Neural progenitor cell (in vitro differentiated cells): ENCODE results near the gene BPNT1. TPM values are rescaled to one million over a fixed set of nuclear protein-coding genes. Genes with fewer than 3 reads are reported as not detected.

ENCODE experiments used
- DNase-seq: peaks from one replicate; pipeline ENCODE4 v3.0.0-alpha.2; 2016; ENCODE audit warnings: low spot score
- H2AFZ ChIP-seq: fragments of 200-600 bp; sonication (generic); replicated peaks from 2 replicates; pipeline ENCODE4 v1.6.1; 2016; ENCODE audit warnings: antibody characterized with exemption
- H3F3A ChIP-seq: fragments of 200-600 bp; sonication (generic); 2 replicates; pipeline ENCODE4 v1.6.1; 2016; ENCODE audit warnings: antibody characterized with exemption, low read depth
- H3K27ac ChIP-seq: fragments of 200-600 bp; sonication (generic); 2 replicates; pipeline ENCODE4 v1.5.1; 2016; ENCODE audit warnings: mild to moderate bottlenecking
- H3K27me3 ChIP-seq: fragments of 200-600 bp; sonication (generic); 2 replicates; pipeline ENCODE4 v1.6.1; 2016; ENCODE audit warnings: mild to moderate bottlenecking, moderate library complexity
- H3K36me3 ChIP-seq: fragments of 200-600 bp; sonication (generic); 2 replicates; pipeline ENCODE4 v1.5.1; 2016
- H3K4me1 ChIP-seq: fragments of 200-600 bp; sonication (generic); 2 replicates; pipeline ENCODE4 v1.6.1; 2016; ENCODE audit warnings: mixed run types
- H3K4me2 ChIP-seq: fragments of 200-600 bp; sonication (generic); 2 replicates; pipeline ENCODE4 v1.6.1; 2016
- H3K4me3 ChIP-seq: fragments of 200-600 bp; sonication (generic); 2 replicates; pipeline ENCODE4 v1.5.1; 2016
- H3K79me2 ChIP-seq: fragments of 200-600 bp; sonication (generic); 2 replicates; pipeline ENCODE4 v1.6.1; 2016; ENCODE audit warnings: low read depth
- H3K9ac ChIP-seq: fragments of 200-600 bp; sonication (generic); 2 replicates; pipeline ENCODE4 v1.6.1; 2016
- H3K9me3 ChIP-seq: fragments of 200-600 bp; sonication (generic); 2 replicates; pipeline ENCODE4 v1.5.1; 2016; ENCODE audit warnings: low read depth
- H4K20me1 ChIP-seq: fragments of 200-600 bp; sonication (generic); 2 replicates; pipeline ENCODE4 v1.6.1; 2016; ENCODE audit warnings: low read depth
- H3K27ac Mint-ChIP-seq: 3 replicates; pipeline ENCODE4 v1.8.0; 2021; ENCODE audit warnings: mixed read lengths
- H3K27me3 Mint-ChIP-seq: 2 replicates; pipeline ENCODE4 v1.8.0; 2022; ENCODE audit warnings: low read depth, mild to moderate bottlenecking, inconsistent platforms, moderate library complexity, mixed read lengths; ENCODE audit not compliant: insufficient read depth
- H3K36me3 Mint-ChIP-seq: 3 replicates; pipeline ENCODE4 v1.8.0; 2021; ENCODE audit warnings: mixed read lengths
- H3K4me1 Mint-ChIP-seq: 3 replicates; pipeline ENCODE4 v1.8.0; 2021; ENCODE audit warnings: mixed read lengths
- H3K4me3 Mint-ChIP-seq: 3 replicates; pipeline ENCODE4 v1.8.0; 2021; ENCODE audit warnings: mild to moderate bottlenecking, moderate library complexity, mixed read lengths
- H3K9me3 Mint-ChIP-seq: 3 replicates; pipeline ENCODE4 v1.8.0; 2020; ENCODE audit warnings: mixed read lengths
- CTCF ChIP-seq: fragments of 200-600 bp; sonication (generic); IDR thresholded peaks from 2 replicates; pipeline ENCODE4 v1.5.1; 2017; ENCODE audit warnings: antibody characterized with exemption, mild to moderate bottlenecking
- EZH2 ChIP-seq: fragments of 200-600 bp; sonication (generic); IDR thresholded peaks from 2 replicates; pipeline ENCODE4 v1.6.1; 2017; ENCODE audit warnings: antibody characterized with exemption, mild to moderate bottlenecking, moderate library complexity
- EZH2phosphoT487 ChIP-seq: fragments of 200-600 bp; sonication (generic); IDR thresholded peaks from 2 replicates; pipeline ENCODE4 v1.6.1; 2017; ENCODE audit warnings: antibody characterized with exemption
- total RNA-seq: library from RNA; depleted of rRNA; stranded (reverse); fragments of >200 nt; gene quantifications from 2 replicates; pipeline ENCODE4 v1.2.3, GENCODE V29; 2015; ENCODE audit warnings: low replicate concordance

Gene BPNT1
- total RNA-seq, 1 donor from 2014 or later, result 33.1 TPM

- DNase-seq, result no peak
- H3K4me3 ChIP-seq, result no peak overlapping the region
- H4K20me1 ChIP-seq, result no peaks in the 10 kb centered on the region
- H3K9me3 ChIP-seq, result no peaks in the 10 kb centered on the region
- Mint-ChIP-seq H3K4me1 (no peaks in the 10 kb centered on the region), H3K9me3 (no peaks in the 10 kb centered on the region), H3K27me3 (no peaks in the 10 kb centered on the region), H3K27ac (no peak overlapping the region), H3K36me3 (peaks cover 3% of the 10 kb centered on the region), H3K4me3 (no peak overlapping the region)
- H3F3A ChIP-seq, result no peaks in the 10 kb centered on the region
- H3K27ac ChIP-seq, result no peak overlapping the region
- no peak overlapping the region for H2AFZ ChIP-seq
- no peak overlapping the region for H3K9ac ChIP-seq
- H3K4me2 ChIP-seq, result no peak overlapping the region
- peaks cover 7% of the 10 kb centered on the region for H3K79me2 ChIP-seq
- no peaks in the 10 kb centered on the region for H3K4me1 ChIP-seq
- peaks cover 12% of the 10 kb centered on the region for H3K36me3 ChIP-seq
- TF ChIP-seq EZH2phosphoT487, result no peak
- no peak for TF ChIP-seq CTCF
- TF ChIP-seq EZH2, result no peak
- no peaks in the 10 kb centered on the region for H3K27me3 ChIP-seq
Observed at GRCh38 chr1:220031287-220031686, 58.3 kb downstream of the BPNT1 start.

- H3K4me3 Mint-ChIP-seq, result no peak overlapping the region
- Histone ChIP-seq H3K4me2 (no peak overlapping the region), H3K27ac (no peak overlapping the region), H3K4me3 (no peak overlapping the region), H3K36me3 (peaks cover 18% of the 10 kb centered on the region), H3F3A (no peaks in the 10 kb centered on the region), H3K9ac (no peak overlapping the region), H3K27me3 (no peaks in the 10 kb centered on the region), H3K4me1 (no peaks in the 10 kb centered on the region), H4K20me1 (no peaks in the 10 kb centered on the region), H2AFZ (no peak overlapping the region), H3K9me3 (no peaks in the 10 kb centered on the region), H3K79me2 (no peaks in the 10 kb centered on the region)
- H3K36me3 Mint-ChIP-seq, result peaks cover 11% of the 10 kb centered on the region
- no peaks in the 10 kb centered on the region for H3K27me3 Mint-ChIP-seq
- H3K4me1 Mint-ChIP-seq, result no peaks in the 10 kb centered on the region
- no peak overlapping the region for H3K27ac Mint-ChIP-seq
- no peaks in the 10 kb centered on the region for H3K9me3 Mint-ChIP-seq
- DNase-seq, result no peak
- TF ChIP-seq EZH2phosphoT487 (no peak), CTCF (no peak), EZH2 (no peak)
Observed at GRCh38 chr1:220028346-220028895, 61.2 kb downstream of the BPNT1 start.

- Histone ChIP-seq H3K4me3 (no peak overlapping the region), H3K36me3 (peaks cover 16% of the 10 kb centered on the region), H3K4me1 (no peaks in the 10 kb centered on the region), H3F3A (no peaks in the 10 kb centered on the region), H3K79me2 (no peaks in the 10 kb centered on the region), H3K27ac (no peak overlapping the region), H3K4me2 (no peak overlapping the region), H3K9me3 (no peaks in the 10 kb centered on the region), H2AFZ (no peak overlapping the region), H3K27me3 (no peaks in the 10 kb centered on the region), H4K20me1 (no peaks in the 10 kb centered on the region), H3K9ac (no peak overlapping the region)
- no peak for TF ChIP-seq EZH2
- TF ChIP-seq CTCF, result no peak
- no peak for TF ChIP-seq EZH2phosphoT487
- H3K9me3 Mint-ChIP-seq, result no peaks in the 10 kb centered on the region
- peaks cover 15% of the 10 kb centered on the region for H3K36me3 Mint-ChIP-seq
- no peaks in the 10 kb centered on the region for H3K27me3 Mint-ChIP-seq
- no peaks in the 10 kb centered on the region for H3K4me1 Mint-ChIP-seq
- H3K4me3 Mint-ChIP-seq, result no peak overlapping the region
- DNase-seq, result no peak
- H3K27ac Mint-ChIP-seq, result no peak overlapping the region
Observed at GRCh38 chr1:220019071-220019470, 70.5 kb downstream of the BPNT1 start.
